ENCODE data around the gene POMT2.

POMT2 gene

GRCh38 chr14:77276959-77277358 lies 43.7 kb downstream of the POMT2 start:
- no peaks in the 10 kb centered on the region for H3K36me3 Mint-ChIP-seq
- DNase-seq, result no peak
- H3K9me3 Mint-ChIP-seq, result no peaks in the 10 kb centered on the region

GRCh38 chr14:77276295-77276935 lies 44.3 kb downstream of the POMT2 start:
- Mint-ChIP-seq H3K9me3 (no peaks in the 10 kb centered on the region), H3K27ac (no peak overlapping the region), H3K27me3 (peaks cover 19% of the 10 kb centered on the region), H3K36me3 (no peaks in the 10 kb centered on the region), H3K4me3 (no peak overlapping the region), H3K4me1 (no peaks in the 10 kb centered on the region)
- DNase-seq, result no peak
- CTCF ChIA-PET, result no interaction called here

More at GRCh38 chr14:77276959-77277358, 43.7 kb downstream of the POMT2 start:
- CTCF ChIA-PET, result no interaction called here
- no peak overlapping the region for H3K27ac Mint-ChIP-seq
- H3K4me3 Mint-ChIP-seq, result no peak overlapping the region
- peaks cover 13% of the 10 kb centered on the region for H3K27me3 Mint-ChIP-seq
- no peaks in the 10 kb centered on the region for H3K4me1 Mint-ChIP-seq

- CTCF ChIA-PET, result no interaction called here
- no peaks in the 10 kb centered on the region for H3K36me3 Mint-ChIP-seq
- peaks cover 27% of the 10 kb centered on the region for H3K27me3 Mint-ChIP-seq
- no peak overlapping the region for H3K27ac Mint-ChIP-seq
- no peak overlapping the region for H3K4me3 Mint-ChIP-seq
- no peaks in the 10 kb centered on the region for H3K4me1 Mint-ChIP-seq
- no peaks in the 10 kb centered on the region for H3K9me3 Mint-ChIP-seq
- DNase-seq, result no peak
Measured at GRCh38 chr14:77275601-77276017, 45.1 kb downstream of the POMT2 start.

GRCh38 chr14:77275041-77275580 lies 45.6 kb downstream of the POMT2 start:
- H3K27me3 Mint-ChIP-seq, result peaks cover 32% of the 10 kb centered on the region
- H3K4me1 Mint-ChIP-seq, result no peaks in the 10 kb centered on the region
- DNase-seq, result no peak
- H3K36me3 Mint-ChIP-seq, result no peaks in the 10 kb centered on the region
- H3K9me3 Mint-ChIP-seq, result no peaks in the 10 kb centered on the region
- CTCF ChIA-PET, result no interaction called here
- no peak overlapping the region for H3K27ac Mint-ChIP-seq
- no peak overlapping the region for H3K4me3 Mint-ChIP-seq

GRCh38 chr14:77273796-77274195 lies 46.9 kb downstream of the POMT2 start:
- Mint-ChIP-seq H3K27me3 (peaks cover 45% of the 10 kb centered on the region), H3K9me3 (no peaks in the 10 kb centered on the region), H3K4me3 (no peak overlapping the region), H3K4me1 (peaks cover 2% of the 10 kb centered on the region), H3K36me3 (no peaks in the 10 kb centered on the region), H3K27ac (no peak overlapping the region)
- no peak for DNase-seq
- CTCF ChIA-PET, result interaction anchor here (0.9 kb wide), 1 partner anchor 27 kb away, joined by 4 read pairs; no protein-coding TSS in a partner anchor

- Mint-ChIP-seq H3K9me3 (no peaks in the 10 kb centered on the region), H3K4me1 (peaks cover 2% of the 10 kb centered on the region)
Measured at GRCh38 chr14:77272261-77272660, 48.4 kb downstream of the POMT2 start.

GRCh38 chr14:77271113-77271710 lies 49.5 kb downstream of the POMT2 start, which contains the start of gene NGB:
TSS of gene NGB (minus strand) at chr14:77271206. CDS start at chr14:77270937, 269 bp downstream.
- Mint-ChIP-seq H3K27ac (no peak within 1 kb of the TSS), H3K36me3 (no peaks in the 10 kb centered on the region), H3K9me3 (no peaks in the 10 kb centered on the region), H3K4me1 (peaks cover 2% of the 10 kb centered on the region), H3K27me3 (peaks cover 63% of the 10 kb centered on the region), H3K4me3 (no peak within 1 kb of the TSS)
- no peak for DNase-seq
- CTCF ChIA-PET, result no interaction called here

More at GRCh38 chr14:77272261-77272660, 48.4 kb downstream of the POMT2 start:
- H3K27ac Mint-ChIP-seq, result no peak overlapping the region
- no peak overlapping the region for H3K4me3 Mint-ChIP-seq
- DNase-seq, result no peak
- peaks cover 56% of the 10 kb centered on the region for H3K27me3 Mint-ChIP-seq
- CTCF ChIA-PET, result interaction anchor here (0.6 kb wide), 1 partner anchor 65 kb away, joined by 3 read pairs; no protein-coding TSS in a partner anchor
- H3K36me3 Mint-ChIP-seq, result no peaks in the 10 kb centered on the region

- Mint-ChIP-seq H3K27ac (no peak overlapping the region), H3K9me3 (no peaks in the 10 kb centered on the region), H3K4me3 (no peak overlapping the region), H3K4me1 (peaks cover 2% of the 10 kb centered on the region), H3K36me3 (no peaks in the 10 kb centered on the region), H3K27me3 (peaks cover 68% of the 10 kb centered on the region)
- no peak for DNase-seq
- CTCF ChIA-PET, result no interaction called here
Measured at GRCh38 chr14:77270361-77271112, 50.1 kb downstream of the POMT2 start.

GRCh38 chr14:77268989-77269600 lies 51.6 kb downstream of the POMT2 start:
- no peak for DNase-seq
- Mint-ChIP-seq H3K4me3 (no peak overlapping the region), H3K36me3 (no peaks in the 10 kb centered on the region), H3K9me3 (no peaks in the 10 kb centered on the region), H3K27me3 (peaks cover 76% of the 10 kb centered on the region), H3K27ac (no peak overlapping the region), H3K4me1 (peaks cover 2% of the 10 kb centered on the region)
- CTCF ChIA-PET, result interaction anchor here (0.7 to 1.0 kb wide), 2 partner anchors 47 to 118 kb away, joined by 3 to 4 read pairs; no protein-coding TSS in a partner anchor

GRCh38 chr14:77267937-77268699 lies 52.6 kb downstream of the POMT2 start:
- Mint-ChIP-seq H3K4me3 (no peak overlapping the region), H3K27me3 (peaks cover 76% of the 10 kb centered on the region), H3K27ac (no peak overlapping the region), H3K36me3 (no peaks in the 10 kb centered on the region), H3K9me3 (no peaks in the 10 kb centered on the region), H3K4me1 (peaks cover 2% of the 10 kb centered on the region)
- CTCF ChIA-PET, result interaction anchor here (1.0 kb wide), 1 partner anchor 117 kb away, joined by 4 read pairs; no protein-coding TSS in a partner anchor
- DNase-seq, result no peak

- Mint-ChIP-seq H3K4me1 (peaks cover 2% of the 10 kb centered on the region), H3K9me3 (no peaks in the 10 kb centered on the region), H3K4me3 (no peak overlapping the region), H3K27me3 (peaks cover 70% of the 10 kb centered on the region), H3K27ac (no peak overlapping the region), H3K36me3 (no peaks in the 10 kb centered on the region)
- CTCF ChIA-PET, result interaction anchor here (0.6 kb wide), 1 partner anchor 87 kb away, joined by 3 read pairs; no protein-coding TSS in a partner anchor
- no peak for DNase-seq
Measured at GRCh38 chr14:77266336-77266735, 54.3 kb downstream of the POMT2 start.

GRCh38 chr14:77265561-77266335 lies 54.9 kb downstream of the POMT2 start:
- no peaks in the 10 kb centered on the region for H3K9me3 Mint-ChIP-seq
- DNase-seq, result no peak
- no peak overlapping the region for H3K27ac Mint-ChIP-seq
- H3K27me3 Mint-ChIP-seq, result peaks cover 70% of the 10 kb centered on the region
- no peak overlapping the region for H3K4me3 Mint-ChIP-seq
- H3K4me1 Mint-ChIP-seq, result peaks cover 2% of the 10 kb centered on the region
- CTCF ChIA-PET, result interaction anchor here (0.5 kb wide), 1 partner anchor 630 kb away, joined by 3 read pairs; no protein-coding TSS in a partner anchor
- no peaks in the 10 kb centered on the region for H3K36me3 Mint-ChIP-seq

- H3K27ac Mint-ChIP-seq, result no peak overlapping the region
- no peaks in the 10 kb centered on the region for H3K9me3 Mint-ChIP-seq
- no peaks in the 10 kb centered on the region for H3K36me3 Mint-ChIP-seq
- peaks cover 2% of the 10 kb centered on the region for H3K4me1 Mint-ChIP-seq
- CTCF ChIA-PET, result no interaction called here
- no peak overlapping the region for H3K4me3 Mint-ChIP-seq
- no peak for DNase-seq
- peaks cover 66% of the 10 kb centered on the region for H3K27me3 Mint-ChIP-seq
Measured at GRCh38 chr14:77265187-77265515, 55.5 kb downstream of the POMT2 start.
